ENCODE data around the gene SEC14L1.
"Not testable (repeated sequence)": the region's sequence is repeated elsewhere in the genome, so short reads cannot be mapped to it uniquely, and the experiment has no call there.

The SEC14L1 gene

DNA sequence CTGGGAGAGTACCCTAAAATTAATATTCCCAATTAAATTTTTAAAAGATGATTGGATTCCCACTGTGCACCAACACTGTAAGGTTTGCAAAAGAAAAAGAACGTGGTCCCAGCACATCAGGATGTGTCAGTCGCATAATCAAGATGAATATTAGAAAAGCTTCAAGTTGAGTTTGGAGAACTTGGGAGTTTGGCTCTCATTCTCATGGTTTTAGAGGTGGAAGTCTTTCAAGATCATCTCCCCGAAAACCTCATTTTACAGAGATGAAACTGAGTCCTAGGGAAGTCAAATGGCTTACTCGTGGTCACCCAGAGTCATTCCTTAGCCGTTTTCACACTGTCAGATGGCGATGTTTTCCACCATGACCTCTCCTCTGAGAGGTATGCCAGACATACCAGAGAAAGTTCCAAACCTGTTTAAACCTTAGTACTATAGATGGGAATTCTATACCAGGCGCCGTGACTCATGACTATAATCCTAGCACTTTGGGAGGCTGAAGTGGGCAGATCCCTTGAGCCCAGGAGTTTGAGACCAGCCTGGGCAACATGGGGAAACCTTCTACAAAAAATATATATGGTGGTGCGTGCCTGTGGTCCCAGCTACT is 1.2 kb downstream of the SEC14L1 start:
- DNase-seq (ENCODE audit: low read depth): no peak

DNA sequence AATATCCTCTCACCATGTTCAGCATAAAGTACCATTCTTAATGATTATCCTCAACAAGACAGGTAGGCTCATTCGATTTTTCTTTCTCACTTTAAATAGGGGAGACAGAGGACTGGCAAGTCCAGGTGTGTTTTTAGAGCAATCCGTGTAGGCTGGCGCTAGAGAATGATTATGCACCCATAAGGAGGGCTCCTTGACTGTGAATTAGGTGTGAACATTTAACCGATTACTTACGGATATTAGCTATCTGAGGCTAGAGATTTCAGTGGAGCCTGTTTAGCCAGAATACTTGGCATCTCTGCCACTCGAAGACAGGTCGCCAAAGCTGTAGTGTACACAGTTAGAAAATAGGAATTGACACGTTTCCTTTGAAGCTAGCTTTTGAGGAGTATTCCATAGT is 1.9 kb downstream of the SEC14L1 start:
- no peak for DNase-seq (ENCODE audit: low read depth)

DNA sequence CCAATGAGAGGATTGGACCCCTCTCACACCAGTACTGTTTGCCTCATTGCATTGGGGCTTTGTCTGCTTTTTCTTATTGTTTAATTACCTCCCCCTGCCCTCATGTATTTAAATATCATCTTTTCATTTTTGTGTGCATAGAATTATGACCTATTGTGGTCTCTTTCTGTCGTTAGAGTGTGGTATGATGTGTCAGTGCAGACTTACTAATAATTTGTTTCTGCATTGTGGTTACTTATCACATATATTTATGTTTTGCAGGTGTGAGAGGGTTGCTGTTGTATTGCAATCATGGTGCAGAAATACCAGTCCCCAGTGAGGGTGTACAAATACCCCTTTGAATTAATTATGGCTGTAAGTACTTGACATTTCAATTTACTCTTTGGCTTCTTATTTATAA is 2.5 kb downstream of the SEC14L1 start:
- DNase-seq (ENCODE audit: low read depth): no peak

DNA sequence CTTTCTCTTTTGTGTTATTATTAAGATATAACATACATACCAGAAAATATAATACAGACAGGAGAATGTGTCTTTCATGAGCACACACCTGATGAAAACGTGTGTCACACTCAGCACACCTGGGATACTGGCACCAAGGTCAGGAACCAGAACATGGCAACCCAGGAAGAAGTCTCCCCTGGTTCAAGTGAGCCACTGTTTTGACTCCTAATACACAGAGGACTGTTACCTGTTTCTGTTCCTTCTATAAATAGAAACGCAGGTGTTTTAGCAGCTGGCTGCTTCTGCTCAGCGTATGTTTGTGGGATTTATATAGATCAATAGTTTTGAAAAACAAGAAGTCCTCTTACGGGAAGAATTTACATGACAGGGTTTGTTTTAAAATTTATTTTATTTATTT is 3.5 kb downstream of the SEC14L1 start:
- no peak for DNase-seq (ENCODE audit: low read depth)

DNA sequence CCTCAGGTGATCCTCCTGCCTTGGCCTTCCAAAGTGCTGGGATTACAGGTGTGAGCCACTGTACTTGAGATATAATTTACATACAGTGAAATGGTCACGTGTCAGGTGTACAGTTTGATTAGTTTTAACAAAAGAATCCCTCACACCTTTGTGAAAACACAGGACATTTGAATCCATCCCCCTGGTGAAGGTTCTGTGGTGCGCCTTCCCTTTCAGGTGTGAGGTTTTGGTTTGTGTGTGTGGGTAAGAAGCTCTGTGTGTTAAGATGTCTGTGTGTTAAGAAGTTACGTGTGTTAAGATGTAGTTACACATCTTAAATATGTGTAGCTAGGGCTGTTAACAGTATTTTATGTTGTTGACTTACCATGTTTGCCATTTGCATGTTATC is 4.4 kb downstream of the SEC14L1 start:
- DNase-seq (ENCODE audit: low read depth): no peak

DNA sequence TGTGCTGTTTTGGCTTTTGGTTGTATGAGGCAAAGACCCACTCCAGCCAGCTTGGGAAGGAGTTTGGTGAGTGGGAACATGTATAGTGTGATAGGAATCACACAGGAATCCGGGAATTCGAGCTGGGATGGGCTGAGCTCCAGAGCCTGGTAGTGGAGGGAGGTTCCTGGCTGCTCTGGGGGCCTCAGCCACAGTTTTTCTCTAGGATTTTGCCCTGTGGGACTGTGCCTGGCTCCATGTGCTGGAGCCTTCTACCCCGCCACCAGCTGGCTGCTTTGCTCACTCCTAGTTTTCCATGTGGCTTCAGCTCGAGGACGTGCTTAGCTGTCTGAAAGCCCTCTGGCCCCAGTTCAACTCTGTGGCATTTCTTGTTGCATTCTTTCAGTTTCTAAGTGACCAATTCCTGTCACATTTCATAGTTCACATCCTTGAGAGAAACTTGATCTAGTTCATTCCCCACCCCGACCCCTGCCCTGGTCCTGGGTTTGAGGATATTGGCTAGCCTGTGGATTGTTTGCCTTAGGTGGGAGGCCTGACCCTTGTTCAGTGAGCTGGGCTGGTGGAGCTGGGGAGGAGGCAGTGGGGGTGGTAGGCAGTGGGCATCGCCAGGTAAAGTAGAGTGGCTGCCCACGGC is 5.0 kb downstream of the SEC14L1 start:
- DNase-seq (ENCODE audit: low read depth): no peak

DNA sequence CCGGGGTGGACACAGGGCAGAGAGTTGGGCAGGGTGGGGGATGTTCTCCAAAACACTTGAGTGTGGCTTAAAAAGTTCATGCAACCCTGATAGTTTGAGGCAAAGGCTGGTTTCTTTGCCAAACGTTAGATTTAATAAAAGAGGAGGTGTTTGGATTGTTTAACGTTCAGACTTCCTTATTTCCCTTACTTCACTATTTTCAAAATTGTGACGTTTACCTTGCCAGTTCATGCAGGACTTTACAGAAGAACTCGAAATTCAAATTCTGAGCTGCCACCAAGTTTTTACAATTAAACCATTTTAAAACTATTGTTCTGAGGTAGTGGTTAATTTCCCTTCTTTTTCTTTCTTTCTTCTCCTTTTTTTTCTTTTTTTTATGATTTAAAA is 5.5 kb downstream of the SEC14L1 start:
- no peak for DNase-seq (ENCODE audit: low read depth)

DNA sequence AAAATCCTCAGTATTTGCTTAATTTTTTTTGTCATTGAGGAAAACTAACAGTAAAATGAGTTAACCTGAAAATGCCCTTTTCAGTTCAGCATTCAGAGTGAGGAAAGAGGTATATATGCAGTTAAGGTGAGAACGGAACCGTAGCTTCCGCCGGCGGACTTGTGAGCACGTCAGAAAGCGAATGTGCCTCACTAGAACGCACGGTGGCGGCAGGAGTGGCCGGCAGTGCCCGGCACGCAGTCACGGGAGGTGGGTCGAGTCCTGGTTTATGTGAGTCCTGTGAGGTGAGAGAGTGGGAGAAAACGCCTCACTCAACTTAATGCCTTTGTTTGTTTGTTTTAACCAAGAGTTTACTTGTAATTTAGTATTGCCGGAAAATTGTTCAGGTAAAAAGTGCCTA is 6.1 kb downstream of the SEC14L1 start:
- DNase-seq (ENCODE audit: low read depth): no peak

DNA sequence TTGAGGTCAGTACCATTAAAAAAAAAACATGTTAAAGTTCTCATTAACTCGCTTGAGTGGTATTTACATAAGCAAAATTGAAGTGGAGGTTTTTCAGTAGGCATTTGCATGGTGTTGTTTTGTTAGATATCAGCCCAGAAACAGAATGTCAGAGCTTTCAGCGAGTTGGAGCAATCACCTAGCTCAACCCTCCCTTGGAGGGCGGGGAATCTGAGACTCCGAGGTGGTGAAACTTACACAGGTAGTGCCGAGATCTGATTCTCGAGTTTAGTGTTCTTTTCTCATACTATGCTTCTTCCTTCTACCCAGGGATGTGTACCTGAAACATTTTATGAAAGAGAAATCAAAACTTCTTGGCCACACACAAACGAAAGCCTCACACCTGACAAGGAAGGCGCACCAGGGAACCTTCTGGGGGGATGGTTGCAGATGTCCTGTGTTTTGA is 6.6 kb downstream of the SEC14L1 start:
- DNase-seq (ENCODE audit: low read depth): no peak

DNA sequence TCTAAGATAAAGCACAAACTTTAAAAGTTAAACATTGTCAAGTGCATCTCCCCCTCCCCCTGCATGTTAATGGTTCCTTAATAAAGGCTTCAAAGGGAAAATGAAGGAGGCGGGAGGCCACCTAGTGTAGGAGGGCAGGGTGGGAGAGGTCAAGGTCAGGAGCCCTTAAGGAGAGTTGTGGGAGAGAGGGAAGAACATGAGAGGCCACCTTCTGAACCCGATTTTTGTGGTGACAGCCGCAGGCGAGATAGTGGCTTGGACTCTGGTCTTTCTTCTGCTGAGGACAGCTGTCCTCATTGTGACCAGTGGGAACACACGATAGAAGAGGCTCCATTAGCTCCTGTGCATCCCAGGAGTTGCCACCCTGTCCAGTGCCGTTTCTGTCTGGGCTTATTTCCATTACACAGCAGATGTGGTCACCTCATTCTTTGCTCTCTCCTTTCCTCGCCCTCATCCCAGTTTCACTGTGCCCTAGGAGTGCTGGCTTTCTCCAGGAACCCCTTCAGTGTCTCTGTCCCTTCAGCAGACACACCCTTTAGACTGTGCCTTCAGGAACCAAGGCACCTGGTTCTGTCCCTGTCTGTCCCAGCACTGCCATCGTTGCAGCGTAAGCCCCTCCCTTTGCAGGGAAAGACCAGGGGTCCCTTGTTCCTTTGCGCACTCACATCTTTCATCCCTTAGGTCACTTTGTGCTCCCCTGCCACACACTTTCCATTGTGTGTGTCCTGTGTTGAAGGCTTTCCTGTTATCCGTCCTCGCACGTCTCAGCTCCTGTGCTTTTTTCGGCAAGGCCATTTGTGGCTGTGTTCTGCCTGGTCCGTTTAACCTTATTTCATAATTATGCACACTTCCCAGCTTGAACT is 7.5 kb downstream of the SEC14L1 start:
- no peak for DNase-seq (ENCODE audit: low read depth)

DNA sequence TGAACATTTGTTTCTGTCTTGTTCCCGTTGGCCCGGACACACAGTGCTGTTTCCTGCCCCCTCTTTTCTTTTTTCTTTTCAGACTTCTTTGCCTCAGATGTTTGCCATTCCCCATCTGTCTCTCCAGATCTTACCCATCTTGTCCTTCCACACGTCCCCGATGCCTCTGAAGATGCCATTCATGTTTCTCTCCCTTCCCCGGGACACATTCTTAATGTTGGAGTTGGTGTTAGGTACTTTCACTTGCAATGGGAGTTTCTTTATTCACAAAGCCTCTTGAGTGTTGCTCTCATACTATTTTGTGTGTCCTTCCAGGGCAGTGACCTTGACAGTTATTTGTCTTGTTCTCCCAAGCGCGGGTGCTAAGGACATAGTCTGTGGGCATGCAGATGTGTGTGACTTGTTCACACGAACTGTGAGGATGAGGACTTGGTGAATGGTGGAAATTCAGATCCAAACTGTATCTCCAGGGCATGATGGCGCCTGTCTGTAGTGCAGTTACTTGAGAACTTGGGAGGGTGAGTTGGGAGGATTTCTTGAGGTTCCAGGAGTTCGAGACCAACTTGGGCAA is 8.3 kb downstream of the SEC14L1 start:
- no peak for DNase-seq (ENCODE audit: low read depth)

DNA sequence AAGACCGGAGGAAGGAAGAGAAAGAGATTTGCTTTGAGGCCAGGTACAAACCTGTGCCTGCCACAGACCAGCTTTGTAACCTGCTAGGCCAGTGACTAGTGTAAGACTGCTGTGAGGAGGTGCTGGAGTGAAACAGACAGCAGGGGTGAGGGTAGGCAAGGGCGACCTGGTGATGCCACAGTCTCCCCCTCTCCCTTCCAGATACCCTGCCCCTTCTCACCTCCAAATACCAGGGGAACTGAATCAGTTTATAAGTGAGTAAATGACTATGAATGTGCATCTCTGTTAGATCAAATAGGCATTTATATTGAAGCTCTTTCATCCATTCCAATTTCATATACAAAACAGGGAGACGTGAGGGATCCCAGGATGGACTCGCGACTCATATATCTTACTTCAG is 9.4 kb downstream of the SEC14L1 start:
- DNase-seq (ENCODE audit: low read depth): no peak

DNA sequence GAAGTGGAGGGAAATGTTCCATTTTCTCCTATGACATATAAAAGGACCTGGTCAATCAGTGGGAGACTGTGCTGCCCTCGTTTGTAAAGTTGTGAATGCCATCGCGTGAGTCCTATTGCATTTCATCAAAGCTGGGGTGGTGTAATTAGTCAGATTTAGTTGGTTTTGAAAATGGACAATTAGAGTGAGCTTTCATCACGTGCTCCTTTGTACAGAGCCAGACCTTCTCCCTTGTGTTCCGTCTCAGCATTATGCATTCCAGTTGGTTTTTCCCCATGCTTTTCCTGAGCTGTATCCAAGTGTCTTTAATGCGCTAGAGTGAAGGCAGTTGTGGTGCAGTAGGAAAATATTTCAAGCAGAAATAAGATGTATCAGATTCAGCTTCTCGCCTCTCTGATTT is 10.4 kb downstream of the SEC14L1 start:
- DNase-seq (ENCODE audit: low read depth): no peak

DNA sequence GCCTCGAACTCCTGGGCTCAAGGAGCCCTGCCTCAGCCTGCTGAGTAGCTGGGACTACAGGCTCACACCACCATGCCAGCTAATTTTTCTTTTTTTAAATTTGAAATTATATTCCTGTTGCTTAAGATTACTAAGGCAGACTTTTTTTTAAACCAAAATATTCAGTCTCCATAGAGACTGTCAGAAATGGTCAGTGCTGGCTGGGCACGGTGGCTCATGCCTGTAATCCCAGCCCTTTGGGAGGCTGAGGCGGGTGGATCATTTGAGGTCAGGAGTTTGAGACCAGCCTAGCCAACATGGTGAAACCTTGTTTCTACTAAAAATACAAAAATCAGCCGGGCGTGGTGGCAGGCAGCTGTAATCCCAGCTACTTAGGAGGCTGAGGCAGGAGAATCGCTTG is 11.3 kb downstream of the SEC14L1 start:
- DNase-seq (ENCODE audit: low read depth): not testable (repeated sequence)

DNA sequence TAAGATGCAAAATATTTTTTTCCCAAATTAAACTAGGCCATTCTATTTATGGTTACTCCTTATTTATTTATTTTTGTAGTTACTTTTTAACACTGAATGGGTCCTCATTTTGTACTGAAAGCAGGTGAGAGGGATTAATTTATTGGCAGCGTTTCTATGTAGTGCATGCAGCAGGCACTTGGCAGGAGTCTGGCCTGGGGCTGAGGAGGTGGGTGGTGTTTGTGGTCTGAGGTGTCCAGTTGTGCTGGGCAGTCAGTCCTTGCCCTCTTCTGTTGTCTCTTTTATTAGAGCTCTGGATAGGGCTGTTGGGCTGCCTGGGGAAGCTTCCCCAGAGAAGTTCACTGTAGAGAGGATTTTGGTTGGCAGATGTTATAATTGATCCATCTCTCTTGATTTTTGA is 12.7 kb downstream of the SEC14L1 start:
- DNase-seq (ENCODE audit: low read depth): no peak

DNA sequence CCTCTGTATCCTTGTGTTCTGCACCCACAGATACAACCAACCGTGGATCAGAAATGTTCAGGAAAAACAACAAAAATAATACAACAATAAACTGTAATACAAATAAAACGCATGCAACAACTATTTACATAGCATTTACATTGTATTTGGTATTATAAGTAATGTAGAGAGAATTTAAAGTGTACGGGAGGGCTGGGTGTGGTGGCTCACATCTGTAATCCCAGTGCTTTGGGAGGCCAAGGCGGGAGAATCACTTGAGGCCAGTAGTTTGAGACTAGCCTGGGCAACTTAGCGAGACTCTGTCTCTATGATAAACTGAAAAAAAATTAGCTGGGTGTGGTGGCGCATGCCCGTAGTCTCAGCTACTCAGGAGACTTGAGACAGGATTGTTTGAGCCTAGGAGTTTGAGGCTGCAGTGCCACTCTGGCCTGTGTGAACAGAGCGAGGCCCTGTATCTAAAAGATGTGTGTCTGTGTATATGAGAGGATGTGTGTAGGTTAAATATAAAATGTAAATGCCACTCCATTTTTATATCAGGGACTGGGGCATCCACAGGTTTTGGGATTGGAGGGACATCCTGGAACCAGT is 13.3 kb downstream of the SEC14L1 start:
- no peak for DNase-seq (ENCODE audit: low read depth)

DNA sequence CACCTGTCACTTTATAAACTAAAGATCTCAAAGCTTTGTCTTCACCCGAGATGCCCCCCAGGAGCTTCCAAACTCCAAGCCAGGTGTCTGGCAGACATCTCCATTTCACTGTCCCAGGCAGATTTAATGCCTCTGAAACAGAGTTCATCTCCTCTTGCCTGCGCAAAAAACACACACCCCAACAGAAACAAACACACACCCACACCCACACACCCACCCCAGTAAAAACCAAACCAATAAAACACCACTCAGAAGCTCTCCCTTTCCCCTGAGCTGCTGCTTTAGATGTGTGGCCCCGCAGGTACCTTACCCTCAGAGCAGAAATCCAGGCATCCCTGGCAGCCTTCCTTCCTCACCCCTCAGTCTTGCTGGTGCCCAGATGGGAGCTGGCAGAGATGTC is 14.4 kb downstream of the SEC14L1 start:
- DNase-seq (ENCODE audit: low read depth): no peak

DNA sequence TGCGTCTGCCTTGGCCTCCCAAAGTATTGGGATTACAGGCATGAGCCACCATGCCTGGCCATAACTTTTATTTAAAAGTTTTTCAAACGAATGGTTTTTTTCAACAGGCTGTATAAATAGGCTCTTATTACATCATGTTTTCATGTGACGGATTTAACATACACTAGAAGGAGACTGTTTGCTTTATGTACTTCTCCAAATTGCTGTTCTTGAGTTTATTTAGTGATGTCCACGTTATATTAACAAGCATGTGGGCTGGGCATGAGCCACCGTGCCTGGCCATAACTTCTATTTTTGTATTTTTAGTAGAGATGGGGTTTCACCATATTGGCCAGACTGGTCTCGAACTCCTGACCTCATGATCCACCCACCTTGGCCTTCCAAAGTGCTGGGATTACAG is 17.0 kb downstream of the SEC14L1 start:
- DNase-seq (ENCODE audit: low read depth): not testable (repeated sequence)

DNA sequence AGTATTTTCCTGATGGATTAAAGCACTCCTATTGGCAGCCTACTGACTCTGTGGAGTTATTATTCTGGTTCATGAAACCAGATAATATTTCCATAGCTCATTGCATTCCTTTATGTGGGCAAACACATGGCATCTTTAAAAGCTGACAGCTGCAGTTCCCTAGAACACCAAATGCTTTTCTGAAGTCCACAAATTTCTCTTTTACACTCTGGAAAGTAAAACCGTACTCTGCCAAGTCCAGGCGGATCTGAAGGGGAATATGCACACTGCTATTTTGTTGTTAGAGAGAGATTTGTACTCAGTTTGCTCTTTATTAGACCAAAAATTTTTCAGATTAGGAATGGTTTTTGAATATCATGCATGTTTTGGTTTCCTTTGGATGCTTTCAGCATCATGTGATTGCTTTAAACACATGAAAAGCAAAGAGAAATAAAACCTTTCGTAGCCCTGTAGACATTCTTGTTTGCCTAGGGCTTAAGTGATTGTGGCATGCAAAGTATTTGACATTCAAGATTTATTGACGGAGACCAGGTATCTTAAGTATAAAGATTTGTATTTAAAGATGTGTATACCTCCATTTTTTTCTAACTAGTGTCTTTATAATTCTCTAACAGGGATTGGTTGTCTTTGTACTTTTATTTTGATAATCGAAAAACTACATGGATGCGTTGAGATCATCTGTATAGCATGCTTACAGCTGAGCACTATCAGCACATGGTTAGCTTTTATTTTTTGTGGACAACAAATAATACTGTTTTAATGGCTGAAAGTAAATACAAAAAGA is 19.5 kb downstream of the SEC14L1 start:
- no peak for DNase-seq (ENCODE audit: low read depth)

DNA sequence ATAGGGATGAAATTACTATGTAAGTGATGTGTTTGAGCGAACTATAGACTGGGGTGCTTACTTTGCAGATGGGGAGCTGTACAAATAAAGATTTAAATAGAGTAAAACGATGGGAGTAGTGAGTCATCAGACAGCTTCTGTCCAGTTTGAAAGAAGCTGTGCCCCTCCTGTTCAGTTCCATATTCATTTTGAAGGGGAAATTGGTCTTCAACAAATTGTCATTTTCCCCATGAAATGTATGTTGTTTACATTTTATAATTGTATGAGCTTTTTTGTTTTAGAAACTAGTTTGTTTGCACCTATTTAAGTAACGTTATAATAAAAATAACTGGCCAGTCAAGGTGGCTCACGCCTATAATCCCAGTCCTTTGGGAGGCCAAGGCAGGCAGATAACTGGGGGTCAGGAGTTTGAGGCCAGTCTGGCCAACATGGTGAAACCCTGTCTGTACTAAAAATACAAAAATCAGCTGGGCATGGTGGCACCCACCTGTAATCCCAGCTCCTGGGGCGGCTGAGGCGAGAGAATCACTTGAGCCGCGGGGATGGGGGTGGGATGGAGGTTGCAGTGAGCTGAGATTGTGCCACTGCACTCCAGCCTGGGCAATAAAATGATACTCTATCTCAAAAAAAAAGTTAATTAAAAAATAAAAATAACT is 20.2 kb downstream of the SEC14L1 start:
- DNase-seq (ENCODE audit: low read depth): no peak

DNA sequence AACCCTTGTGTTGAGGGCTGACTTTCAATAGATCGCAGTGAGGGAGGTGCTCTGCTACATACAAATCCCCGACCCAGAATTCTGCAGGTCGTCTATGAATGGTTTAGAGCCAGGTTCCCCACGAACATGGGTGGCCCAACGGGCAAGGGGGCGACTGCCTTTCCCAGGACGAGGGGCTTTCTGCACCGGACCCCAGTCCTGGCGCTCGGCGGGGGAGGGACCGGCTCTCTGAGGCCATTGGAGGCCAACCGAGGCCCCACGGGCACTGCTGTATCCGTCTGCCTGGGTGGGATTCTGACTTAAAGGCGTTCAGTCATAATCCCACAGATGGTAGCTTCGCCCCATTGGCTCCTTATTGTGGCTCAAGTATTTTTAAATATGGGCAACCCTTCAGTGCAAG is 21.2 kb downstream of the SEC14L1 start:
- DNase-seq (ENCODE audit: low read depth): no peak
